ENCODE results near the gene SNX4.

- TF ChIP-seq CTCF (IDR thresholded peaks at IDR 0.05) = no peak
- no peak for TF ChIP-seq POLR2A (IDR thresholded peaks at IDR 0.05)
- no peak for TF ChIP-seq EP300 (IDR thresholded peaks at IDR 0.05)
- no peak for TF ChIP-seq POLR2AphosphoS5 (IDR thresholded peaks at IDR 0.05)
Measured at GRCh38 chr3:125478326-125478725, 41.7 kb downstream of the SNX4 start.

All from suprapubic skin (tissue), 4 donors.